ENCODE data around the gene ZBTB3.
"Not testable (repeated sequence)": the region's sequence is repeated elsewhere in the genome, so short reads cannot be mapped to it uniquely, and the experiment has no call there.

Gene ZBTB3

DNA sequence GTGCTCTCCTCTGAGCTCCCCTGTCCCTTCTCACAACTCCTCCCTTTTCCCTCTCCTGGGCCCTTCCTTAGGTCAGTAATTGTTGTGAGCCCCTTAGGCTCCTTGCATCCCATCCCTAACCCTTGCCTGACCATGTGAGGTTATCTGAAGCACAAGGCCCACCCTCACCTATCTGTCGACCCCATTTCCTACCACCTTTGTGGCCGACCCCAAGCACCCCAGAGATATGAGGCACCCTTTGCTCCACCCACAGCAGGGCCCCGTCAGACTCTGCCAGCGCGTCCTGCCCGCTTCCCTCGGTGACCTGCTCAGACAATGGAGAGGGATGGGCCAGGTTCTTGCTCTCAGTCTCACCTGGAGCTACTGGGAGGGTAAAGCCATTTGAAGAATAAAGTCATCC lies 45.2 kb downstream of the ZBTB3 start:
- no peak for DNase-seq (ENCODE audit: low spot score)
- Histone ChIP-seq H3K27ac (peak overlapping the region; percentile 88 to 93), H3K4me3 (peak overlapping the region; percentile 78)
- TF ChIP-seq, protein P1, sequence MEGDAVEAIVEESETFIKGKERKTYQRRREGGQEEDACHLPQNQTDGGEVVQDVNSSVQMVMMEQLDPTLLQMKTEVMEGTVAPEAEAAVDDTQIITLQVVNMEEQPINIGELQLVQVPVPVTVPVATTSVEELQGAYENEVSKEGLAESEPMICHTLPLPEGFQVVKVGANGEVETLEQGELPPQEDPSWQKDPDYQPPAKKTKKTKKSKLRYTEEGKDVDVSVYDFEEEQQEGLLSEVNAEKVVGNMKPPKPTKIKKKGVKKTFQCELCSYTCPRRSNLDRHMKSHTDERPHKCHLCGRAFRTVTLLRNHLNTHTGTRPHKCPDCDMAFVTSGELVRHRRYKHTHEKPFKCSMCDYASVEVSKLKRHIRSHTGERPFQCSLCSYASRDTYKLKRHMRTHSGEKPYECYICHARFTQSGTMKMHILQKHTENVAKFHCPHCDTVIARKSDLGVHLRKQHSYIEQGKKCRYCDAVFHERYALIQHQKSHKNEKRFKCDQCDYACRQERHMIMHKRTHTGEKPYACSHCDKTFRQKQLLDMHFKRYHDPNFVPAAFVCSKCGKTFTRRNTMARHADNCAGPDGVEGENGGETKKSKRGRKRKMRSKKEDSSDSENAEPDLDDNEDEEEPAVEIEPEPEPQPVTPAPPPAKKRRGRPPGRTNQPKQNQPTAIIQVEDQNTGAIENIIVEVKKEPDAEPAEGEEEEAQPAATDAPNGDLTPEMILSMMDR (IDR thresholded peaks at IDR 0.05): no peak

DNA sequence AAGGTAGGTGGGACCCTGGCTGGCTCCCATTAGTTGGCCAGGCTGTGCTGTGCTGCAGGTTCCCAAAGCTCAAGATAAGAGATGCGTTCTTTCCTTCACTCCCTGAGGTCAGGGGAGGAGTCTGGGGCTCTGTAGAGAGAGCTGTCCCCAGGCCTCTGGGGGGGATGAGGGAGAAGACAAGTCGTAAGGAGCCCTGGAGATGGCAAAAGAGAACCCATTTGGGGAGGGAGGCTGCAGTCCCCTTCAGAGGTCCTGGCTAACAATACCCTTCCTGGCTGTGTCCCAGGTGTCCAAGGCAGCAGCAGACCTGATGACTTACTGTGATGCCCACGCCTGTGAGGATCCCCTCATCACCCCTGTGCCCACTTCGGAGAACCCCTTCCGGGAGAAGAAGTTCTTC lies 45.6 kb downstream of the ZBTB3 start:
- TF ChIP-seq, protein P1 (IDR thresholded peaks at IDR 0.05): no peak
- peak overlapping the region; percentile 78 for H3K4me3 ChIP-seq
- no peak for DNase-seq (ENCODE audit: low spot score)
- H3K27ac ChIP-seq: peak overlapping the region in 1 of 2 donors; percentile 88

DNA sequence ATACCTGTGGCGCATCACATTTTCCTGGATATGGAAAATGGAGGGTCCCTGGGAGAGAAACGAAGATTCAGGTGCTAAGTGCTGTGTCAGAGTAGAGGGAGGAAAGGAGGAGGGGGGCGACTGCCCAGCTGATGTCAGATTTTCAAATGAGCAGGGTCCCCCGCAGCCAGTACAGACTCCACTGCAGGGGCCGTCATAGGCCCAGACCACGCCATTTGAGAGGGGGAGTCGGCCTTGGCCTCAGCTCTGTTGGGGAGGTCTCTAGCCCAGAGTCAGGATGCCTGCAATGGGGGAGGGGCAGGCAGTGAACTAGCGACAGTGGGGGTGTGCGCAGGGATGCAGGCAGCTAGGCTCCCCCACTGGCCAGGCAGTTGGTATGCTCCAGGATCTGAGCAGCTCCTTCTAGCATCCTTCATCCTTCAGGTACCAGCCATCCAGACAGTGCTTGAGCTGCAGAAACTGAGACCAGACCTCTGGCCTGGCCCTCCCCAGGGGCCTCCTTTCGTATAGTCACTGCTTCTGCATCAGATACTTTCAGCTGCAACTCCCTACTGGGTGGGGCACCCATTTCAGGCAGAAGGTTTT lies 46.6 kb downstream of the ZBTB3 start, which contains the start of the genes BSCL2 and GNG3:
TSS of gene BSCL2 (minus strand) at position 148 of the 585 bp plus-strand sequence. CDS start 229 bp downstream, outside the sequence.
TSS of gene GNG3 (plus strand) at position 400 of the 585 bp plus-strand sequence. CDS start 620 bp downstream, outside the sequence.
- Histone ChIP-seq H3K27ac (peak within 1 kb of the TSS; percentile 62 to 88), H3K4me3 (peak within 1 kb of the TSS; percentile 86)
- DNase-seq (ENCODE audit: low spot score): no peak
- TF ChIP-seq, protein P1 (IDR thresholded peaks at IDR 0.05): no peak

DNA sequence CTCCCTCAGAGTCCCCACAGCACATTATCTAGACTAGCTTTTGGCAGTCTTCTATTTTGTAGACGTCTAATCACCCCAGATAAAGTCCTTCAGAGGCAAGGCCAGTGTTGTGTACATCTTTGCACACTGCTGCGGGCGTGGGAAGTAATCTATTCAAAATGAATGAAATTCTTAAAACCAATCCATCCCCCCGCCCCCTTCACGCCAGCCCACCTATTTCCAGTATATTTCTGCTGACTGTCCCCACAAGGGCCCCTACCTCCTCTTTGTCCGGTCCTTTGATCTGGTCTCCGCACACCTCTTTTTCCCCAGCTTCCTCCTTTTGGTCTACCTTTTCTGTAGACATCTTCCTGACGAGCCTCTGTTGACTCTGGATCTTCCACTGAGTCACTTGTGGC lies 47.1 kb downstream of the ZBTB3 start:
- Histone ChIP-seq H3K4me3 (peak overlapping the region; percentile 86), H3K27ac (peak overlapping the region; percentile 62 to 78)
- no peak for DNase-seq (ENCODE audit: low spot score)
- TF ChIP-seq, protein P1 (IDR thresholded peaks at IDR 0.05): no peak

DNA sequence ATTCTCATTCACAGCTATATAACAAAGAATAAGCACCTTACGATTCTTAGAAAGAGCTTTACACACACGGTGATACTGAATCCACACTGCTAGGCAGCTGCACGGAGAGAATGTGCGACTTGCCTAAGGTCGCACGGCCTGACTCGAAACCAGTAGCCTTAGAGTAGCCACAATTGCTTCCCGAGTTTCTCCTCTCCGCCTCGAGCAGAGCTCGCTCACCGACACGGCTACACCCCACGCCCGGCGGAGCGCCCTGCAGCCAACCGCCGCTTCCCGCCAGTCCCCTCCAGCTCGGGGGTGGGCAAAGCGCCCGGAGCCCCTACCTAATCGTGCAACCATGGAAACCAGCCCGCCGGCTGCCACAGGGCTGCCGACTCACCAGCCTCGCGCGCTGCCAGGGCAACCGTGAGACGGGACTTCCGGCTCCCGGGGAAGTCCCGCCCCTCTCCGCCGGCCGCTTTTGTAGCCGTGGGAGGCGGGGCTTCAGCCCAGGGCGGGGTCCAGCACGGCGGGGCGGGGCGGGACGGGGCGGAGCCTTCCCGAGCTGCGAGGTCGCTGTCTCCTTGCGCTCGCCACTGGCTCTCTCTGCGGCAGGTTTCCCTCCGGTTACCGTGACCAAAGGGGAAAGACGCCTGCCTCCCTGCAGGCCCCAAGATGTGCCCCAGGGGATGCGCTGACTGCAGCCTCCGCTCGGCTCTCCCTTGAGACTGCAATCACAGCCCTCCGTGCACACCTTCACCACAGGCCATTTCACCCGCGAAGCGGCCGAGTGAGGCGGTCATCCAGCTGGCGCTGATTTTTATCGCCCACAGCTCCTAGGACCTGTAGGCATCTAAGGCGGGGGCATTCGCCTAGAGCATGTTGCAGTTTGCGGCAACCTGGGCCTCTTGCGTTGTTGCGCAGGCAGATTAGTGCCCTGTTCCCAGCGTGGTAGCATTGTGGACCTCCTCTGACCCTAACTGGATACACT lies 47.8 kb downstream of the ZBTB3 start:
- Histone ChIP-seq H3K4me3 (peak overlapping the region; percentile 86), H3K27ac (peak overlapping the region; percentile 62 to 78)
- TF ChIP-seq, protein P1 (IDR thresholded peaks at IDR 0.05): no peak
- peak; percentile 98 for DNase-seq (ENCODE audit: low spot score)

DNA sequence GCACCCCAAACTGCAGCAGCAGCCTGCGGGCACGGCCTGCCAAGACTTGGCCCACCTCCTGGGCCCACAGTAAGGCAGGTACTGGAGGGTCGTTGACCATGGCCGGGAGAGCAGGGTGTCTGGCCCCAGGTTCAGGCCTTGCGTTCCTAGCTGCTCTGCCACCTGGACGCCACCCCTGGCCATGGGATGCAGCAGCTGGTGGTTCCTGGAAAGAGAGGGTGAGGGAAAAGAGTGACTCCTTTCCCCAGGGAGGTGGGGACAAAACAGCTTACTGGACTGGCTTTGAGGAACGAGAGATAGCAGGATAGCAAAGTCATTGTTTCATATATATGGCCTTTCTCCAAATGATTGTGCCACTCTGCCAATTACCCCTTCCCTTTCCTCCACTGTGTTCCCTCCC lies 48.5 kb downstream of the ZBTB3 start:
- TF ChIP-seq, protein P1 (IDR thresholded peaks at IDR 0.05): no peak
- Histone ChIP-seq H3K27ac (peak overlapping the region; percentile 62 to 78), H3K4me3 (peak overlapping the region; percentile 86)
- DNase-seq (ENCODE audit: low spot score): peak; percentile 72

DNA sequence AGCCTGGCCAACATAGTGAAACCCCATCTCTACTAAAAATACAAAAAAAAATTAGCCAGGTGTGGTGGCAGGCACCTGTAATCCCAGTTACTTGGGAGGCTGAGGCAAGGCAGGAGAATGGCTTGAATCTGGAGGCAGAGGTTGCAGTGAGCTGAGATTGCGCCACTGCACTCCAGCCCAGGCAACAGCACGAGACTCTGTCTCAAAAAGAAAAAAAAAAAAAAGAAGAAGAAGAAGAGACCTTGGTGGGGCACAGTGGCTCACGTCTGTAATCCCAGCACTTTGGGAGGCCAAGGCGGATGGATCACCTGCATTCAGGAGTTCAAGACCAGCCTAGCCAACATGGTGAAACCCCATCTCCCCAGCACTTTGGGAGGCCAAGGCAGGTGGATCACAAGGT lies 50.0 kb downstream of the ZBTB3 start:
- not testable (repeated sequence) for H3K27ac ChIP-seq; H3K4me3 ChIP-seq; DNase-seq (ENCODE audit: low spot score)

Data from coronary artery (tissue), 2 donors.